Effector memory CD4-positive, alpha-beta T cell (primary cell): ENCODE measurements around the gene KIRREL3.

Source experiments
- DNase-seq, 3 donors: peaks; one replicate each; pipeline ENCODE4 v3.0.0-alpha.2; 2020
- H3K27ac ChIP-seq: 2 replicates; pipeline ENCODE4 v1.7.0; 2013; ENCODE audit warnings: mild to moderate bottlenecking, low read length, moderate library complexity; ENCODE audit not compliant: insufficient read depth, poor library complexity, severe bottlenecking
- H3K27me3 ChIP-seq: replicated peaks from 2 replicates; pipeline ENCODE4 v1.7.0; 2013; ENCODE audit warnings: mild to moderate bottlenecking, low read length; ENCODE audit not compliant: insufficient read depth, control insufficient read depth, poor library complexity, severe bottlenecking
- H3K36me3 ChIP-seq: 2 replicates; pipeline ENCODE4 v1.7.0; 2013; ENCODE audit warnings: mild to moderate bottlenecking, low read length, moderate library complexity; ENCODE audit not compliant: control insufficient read depth, insufficient read depth
- H3K4me1 ChIP-seq: 2 replicates; pipeline ENCODE4 v1.7.0; 2013; ENCODE audit warnings: low read length, mild to moderate bottlenecking; ENCODE audit not compliant: control insufficient read depth, insufficient read depth, poor library complexity, severe bottlenecking
- H3K4me3 ChIP-seq: 2 replicates; pipeline ENCODE4 v1.7.0; 2013; ENCODE audit warnings: low read length, low read depth, mild to moderate bottlenecking; ENCODE audit not compliant: insufficient read depth, poor library complexity, severe bottlenecking
- H3K9me3 ChIP-seq: 2 replicates; pipeline ENCODE4 v1.7.0; 2013; ENCODE audit warnings: mild to moderate bottlenecking, low read length, moderate library complexity; ENCODE audit not compliant: control insufficient read depth

KIRREL3 gene

GRCh38 chr11:126841999-126842398 lies 158.6 kb downstream of the KIRREL3 start:
- Histone ChIP-seq H3K9me3 (no peaks in the 10 kb centered on the region), H3K36me3 (no peaks in the 10 kb centered on the region), H3K4me3 (no peak overlapping the region), H3K27ac (no peak overlapping the region), H3K4me1 (no peaks in the 10 kb centered on the region), H3K27me3 (no peaks in the 10 kb centered on the region)
- no peak for DNase-seq

- H3K9me3 ChIP-seq, result no peaks in the 10 kb centered on the region
- H3K4me1 ChIP-seq, result no peaks in the 10 kb centered on the region
- DNase-seq, result no peak
- H3K4me3 ChIP-seq, result no peak overlapping the region
- no peak overlapping the region for H3K27ac ChIP-seq
- no peaks in the 10 kb centered on the region for H3K36me3 ChIP-seq
- H3K27me3 ChIP-seq, result no peaks in the 10 kb centered on the region
Observed at GRCh38 chr11:126840975-126841374, 159.6 kb downstream of the KIRREL3 start.

- no peaks in the 10 kb centered on the region for H3K4me1 ChIP-seq
- no peaks in the 10 kb centered on the region for H3K9me3 ChIP-seq
- H3K27ac ChIP-seq, result no peak overlapping the region
- no peak overlapping the region for H3K4me3 ChIP-seq
- no peak for DNase-seq
- H3K27me3 ChIP-seq, result no peaks in the 10 kb centered on the region
- no peaks in the 10 kb centered on the region for H3K36me3 ChIP-seq
Observed at GRCh38 chr11:126840201-126840886, 160.2 kb downstream of the KIRREL3 start.

- Histone ChIP-seq H3K27me3 (no peaks in the 10 kb centered on the region), H3K4me1 (no peaks in the 10 kb centered on the region), H3K36me3 (no peaks in the 10 kb centered on the region), H3K27ac (no peak overlapping the region), H3K9me3 (no peaks in the 10 kb centered on the region), H3K4me3 (no peak overlapping the region)
- no peak for DNase-seq
Observed at GRCh38 chr11:126839496-126839895, 161.1 kb downstream of the KIRREL3 start.

- Histone ChIP-seq H3K4me3 (no peak overlapping the region), H3K27ac (no peak overlapping the region)
Observed at GRCh38 chr11:126838779-126839178, 161.8 kb downstream of the KIRREL3 start.

GRCh38 chr11:126837581-126837980 lies 163.0 kb downstream of the KIRREL3 start:
- H3K27me3 ChIP-seq, result no peaks in the 10 kb centered on the region
- no peak overlapping the region for H3K27ac ChIP-seq
- no peaks in the 10 kb centered on the region for H3K4me1 ChIP-seq
- no peaks in the 10 kb centered on the region for H3K36me3 ChIP-seq
- DNase-seq, result no peak
- no peaks in the 10 kb centered on the region for H3K9me3 ChIP-seq
- no peak overlapping the region for H3K4me3 ChIP-seq

More at GRCh38 chr11:126838779-126839178, 161.8 kb downstream of the KIRREL3 start:
- no peaks in the 10 kb centered on the region for H3K36me3 ChIP-seq
- H3K27me3 ChIP-seq, result no peaks in the 10 kb centered on the region
- no peaks in the 10 kb centered on the region for H3K4me1 ChIP-seq
- no peak for DNase-seq
- H3K9me3 ChIP-seq, result no peaks in the 10 kb centered on the region

GRCh38 chr11:126834573-126834972 lies 166.0 kb downstream of the KIRREL3 start:
- H3K4me3 ChIP-seq, result no peak overlapping the region
- no peaks in the 10 kb centered on the region for H3K4me1 ChIP-seq
- DNase-seq, result no peak
- no peak overlapping the region for H3K27ac ChIP-seq
- no peaks in the 10 kb centered on the region for H3K9me3 ChIP-seq
- no peaks in the 10 kb centered on the region for H3K27me3 ChIP-seq
- no peaks in the 10 kb centered on the region for H3K36me3 ChIP-seq

GRCh38 chr11:126834149-126834548 lies 166.4 kb downstream of the KIRREL3 start:
- no peaks in the 10 kb centered on the region for H3K36me3 ChIP-seq
- H3K4me3 ChIP-seq, result no peak overlapping the region
- H3K9me3 ChIP-seq, result no peaks in the 10 kb centered on the region
- H3K27ac ChIP-seq, result no peak overlapping the region
- no peak for DNase-seq
- H3K4me1 ChIP-seq, result no peaks in the 10 kb centered on the region
- no peaks in the 10 kb centered on the region for H3K27me3 ChIP-seq

- no peaks in the 10 kb centered on the region for H3K27me3 ChIP-seq
- no peak for DNase-seq
- no peak overlapping the region for H3K4me3 ChIP-seq
- no peaks in the 10 kb centered on the region for H3K9me3 ChIP-seq
- H3K27ac ChIP-seq, result no peak overlapping the region
- H3K36me3 ChIP-seq, result no peaks in the 10 kb centered on the region
- no peaks in the 10 kb centered on the region for H3K4me1 ChIP-seq
Observed at GRCh38 chr11:126833065-126833464, 167.5 kb downstream of the KIRREL3 start.

- no peak for DNase-seq
- no peak overlapping the region for H3K4me3 ChIP-seq
- H3K27me3 ChIP-seq, result no peaks in the 10 kb centered on the region
- H3K27ac ChIP-seq, result no peak overlapping the region
- H3K9me3 ChIP-seq, result no peaks in the 10 kb centered on the region
- no peaks in the 10 kb centered on the region for H3K4me1 ChIP-seq
- H3K36me3 ChIP-seq, result no peaks in the 10 kb centered on the region
Observed at GRCh38 chr11:126832387-126832786, 168.2 kb downstream of the KIRREL3 start.
